Measurements from ENCODE around the gene MYLK.
"Not testable (repeated sequence)": the region's sequence is repeated elsewhere in the genome, so short reads cannot be mapped to it uniquely, and the experiment has no call there.

MYLK gene, protein sequence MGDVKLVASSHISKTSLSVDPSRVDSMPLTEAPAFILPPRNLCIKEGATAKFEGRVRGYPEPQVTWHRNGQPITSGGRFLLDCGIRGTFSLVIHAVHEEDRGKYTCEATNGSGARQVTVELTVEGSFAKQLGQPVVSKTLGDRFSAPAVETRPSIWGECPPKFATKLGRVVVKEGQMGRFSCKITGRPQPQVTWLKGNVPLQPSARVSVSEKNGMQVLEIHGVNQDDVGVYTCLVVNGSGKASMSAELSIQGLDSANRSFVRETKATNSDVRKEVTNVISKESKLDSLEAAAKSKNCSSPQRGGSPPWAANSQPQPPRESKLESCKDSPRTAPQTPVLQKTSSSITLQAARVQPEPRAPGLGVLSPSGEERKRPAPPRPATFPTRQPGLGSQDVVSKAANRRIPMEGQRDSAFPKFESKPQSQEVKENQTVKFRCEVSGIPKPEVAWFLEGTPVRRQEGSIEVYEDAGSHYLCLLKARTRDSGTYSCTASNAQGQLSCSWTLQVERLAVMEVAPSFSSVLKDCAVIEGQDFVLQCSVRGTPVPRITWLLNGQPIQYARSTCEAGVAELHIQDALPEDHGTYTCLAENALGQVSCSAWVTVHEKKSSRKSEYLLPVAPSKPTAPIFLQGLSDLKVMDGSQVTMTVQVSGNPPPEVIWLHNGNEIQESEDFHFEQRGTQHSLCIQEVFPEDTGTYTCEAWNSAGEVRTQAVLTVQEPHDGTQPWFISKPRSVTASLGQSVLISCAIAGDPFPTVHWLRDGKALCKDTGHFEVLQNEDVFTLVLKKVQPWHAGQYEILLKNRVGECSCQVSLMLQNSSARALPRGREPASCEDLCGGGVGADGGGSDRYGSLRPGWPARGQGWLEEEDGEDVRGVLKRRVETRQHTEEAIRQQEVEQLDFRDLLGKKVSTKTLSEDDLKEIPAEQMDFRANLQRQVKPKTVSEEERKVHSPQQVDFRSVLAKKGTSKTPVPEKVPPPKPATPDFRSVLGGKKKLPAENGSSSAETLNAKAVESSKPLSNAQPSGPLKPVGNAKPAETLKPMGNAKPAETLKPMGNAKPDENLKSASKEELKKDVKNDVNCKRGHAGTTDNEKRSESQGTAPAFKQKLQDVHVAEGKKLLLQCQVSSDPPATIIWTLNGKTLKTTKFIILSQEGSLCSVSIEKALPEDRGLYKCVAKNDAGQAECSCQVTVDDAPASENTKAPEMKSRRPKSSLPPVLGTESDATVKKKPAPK (N-terminal part only)

DNA sequence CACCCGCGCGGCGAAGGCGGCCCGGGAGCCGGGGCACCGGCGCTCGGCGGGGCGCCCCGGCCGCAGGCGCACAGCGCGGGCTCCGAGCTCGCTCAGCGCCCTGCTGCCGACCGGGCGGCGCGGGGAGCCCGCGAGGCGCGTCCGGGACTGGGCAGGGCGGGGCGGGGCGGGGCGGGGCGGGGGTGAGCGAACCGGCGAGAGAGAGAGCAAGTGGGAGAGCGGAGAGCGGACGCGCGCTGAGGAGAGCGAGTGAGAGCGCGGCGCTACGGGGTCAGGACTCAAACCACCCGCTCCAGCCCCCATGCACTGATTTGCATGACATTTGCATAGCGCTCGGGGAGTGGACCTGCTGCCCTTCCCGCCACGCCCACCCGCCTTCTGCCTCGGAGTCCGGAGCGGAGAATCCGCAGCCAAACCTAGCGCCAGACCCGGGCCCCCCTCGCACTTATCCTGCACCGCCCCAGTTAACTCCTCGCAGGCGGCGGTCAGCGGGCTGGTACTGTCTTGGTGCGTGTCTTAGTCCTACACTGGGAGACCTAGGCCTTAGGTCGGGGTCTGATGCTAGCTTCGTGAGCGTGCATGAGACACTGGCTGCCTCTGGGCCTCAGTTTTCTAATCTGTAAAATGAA is at the start of gene MYLK:
MYLK (minus strand) TSS at position 130 of the 629 bp plus-strand sequence. CDS start 90,491 bp downstream, outside the sequence.
- DNase-seq = peak; percentile 35

DNA sequence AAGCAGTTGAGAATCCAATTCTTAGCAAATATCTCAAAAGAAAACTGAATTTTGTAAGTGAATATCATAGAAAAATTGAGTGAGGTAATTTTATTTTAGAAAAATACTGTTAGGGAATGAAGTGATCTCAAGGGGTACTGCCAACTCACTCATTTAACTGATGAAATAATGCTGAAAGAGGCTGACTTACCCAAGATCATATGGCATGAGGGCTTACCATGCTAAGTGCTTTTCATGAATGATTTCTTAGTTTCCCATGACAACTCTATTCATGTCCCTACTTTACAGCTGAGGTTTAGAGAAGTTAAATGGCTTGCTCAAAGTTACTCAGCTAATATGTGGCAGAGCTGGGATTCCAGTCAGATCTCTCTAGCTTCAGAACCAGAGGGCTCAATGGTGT is 46.3 kb upstream of the MYLK start:
- no peak for DNase-seq

DNA sequence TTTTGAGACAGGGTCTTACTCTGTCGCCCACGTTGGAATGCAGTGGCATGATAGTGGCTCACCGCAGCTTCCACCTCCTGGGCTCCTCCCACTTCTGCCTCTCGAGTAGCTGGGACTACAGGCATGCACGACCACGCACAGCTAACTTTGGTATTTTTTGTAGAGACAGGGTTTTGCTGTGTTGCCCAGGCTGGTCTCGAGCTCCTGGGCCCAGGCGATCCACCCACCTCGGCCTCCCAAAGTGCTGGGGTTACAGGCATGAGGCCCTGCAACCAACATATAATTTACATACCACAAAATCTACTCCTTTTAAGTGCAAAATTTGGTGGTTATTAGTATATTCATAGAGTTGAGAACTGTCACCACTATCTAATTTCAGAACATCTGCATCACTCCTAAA is 45.2 kb upstream of the MYLK start:
- no peak for DNase-seq

DNA sequence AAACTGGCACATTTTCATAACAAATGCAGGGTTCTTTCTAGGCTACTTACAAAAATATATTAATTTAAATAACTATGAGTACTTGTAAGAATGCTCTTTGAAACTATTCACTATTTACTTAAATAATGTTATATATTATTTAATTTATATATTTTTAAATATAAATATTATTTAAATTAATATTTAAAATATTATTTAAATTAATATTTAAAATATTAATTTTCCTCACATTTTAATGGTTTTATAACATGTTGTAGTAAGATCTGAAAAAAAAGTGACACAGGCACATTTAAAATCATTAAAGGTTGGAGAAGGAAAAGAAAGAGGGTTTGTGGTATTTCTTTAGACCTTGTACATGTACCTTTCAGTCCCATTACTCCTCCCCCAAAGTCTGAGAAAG is 42.3 kb upstream of the MYLK start:
- no peak for DNase-seq

DNA sequence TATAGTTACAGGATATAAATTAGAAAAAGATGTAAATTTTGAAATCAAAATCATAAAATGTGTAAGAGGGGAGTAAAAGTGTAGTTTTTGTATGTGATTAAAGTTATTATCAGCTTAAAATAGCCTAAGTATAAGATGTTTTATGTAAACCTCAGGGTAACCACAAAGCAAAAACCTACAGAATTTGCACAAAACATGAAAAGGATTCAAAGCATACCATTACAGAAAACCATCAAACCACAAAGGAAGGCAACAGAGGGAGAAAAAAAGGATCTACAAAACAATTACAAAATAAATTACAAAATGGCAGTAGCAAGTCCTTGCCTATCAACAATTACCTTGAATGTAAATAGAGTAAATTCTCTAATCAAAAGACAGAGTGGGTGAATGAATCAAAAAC is 36.7 kb upstream of the MYLK start:
- DNase-seq = no peak

DNA sequence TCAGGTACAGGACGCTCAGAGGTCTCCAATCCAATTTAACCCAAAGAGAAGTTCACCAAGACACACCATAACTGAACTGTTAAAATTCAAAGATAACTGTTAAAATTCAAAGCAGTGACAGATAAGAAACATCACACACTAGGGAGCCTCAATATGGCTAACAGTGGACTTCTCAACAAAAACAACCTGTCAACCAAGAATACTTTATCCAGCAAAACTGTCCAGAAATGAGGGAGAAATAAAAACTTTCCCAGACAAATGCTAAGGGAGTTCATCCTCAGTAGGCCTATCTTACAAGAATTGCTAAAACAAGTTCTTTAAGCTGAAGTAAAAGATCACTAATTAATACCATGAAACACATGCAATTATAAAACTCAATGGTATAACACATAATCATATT is 36.3 kb upstream of the MYLK start:
- DNase-seq = no peak

DNA sequence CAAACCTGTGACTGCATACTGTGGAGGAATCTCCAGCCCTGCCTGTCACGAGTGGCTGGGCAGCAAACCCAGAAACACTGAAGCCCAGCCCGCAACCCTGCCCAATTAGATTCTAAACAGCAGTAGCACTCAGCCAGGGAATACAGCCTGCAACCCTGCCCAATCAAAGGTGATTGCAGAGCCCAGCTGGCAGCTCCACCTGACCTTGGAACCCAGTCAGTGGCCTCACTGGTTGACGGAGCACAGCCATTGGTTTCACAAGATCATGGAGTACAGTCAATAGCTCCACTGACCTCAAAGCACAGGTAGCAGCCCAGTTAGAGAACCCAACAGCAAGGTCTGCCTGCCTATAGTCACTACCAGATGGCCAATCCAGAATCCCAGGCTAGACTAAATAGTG is 35.2 kb upstream of the MYLK start:
- DNase-seq = no peak

DNA sequence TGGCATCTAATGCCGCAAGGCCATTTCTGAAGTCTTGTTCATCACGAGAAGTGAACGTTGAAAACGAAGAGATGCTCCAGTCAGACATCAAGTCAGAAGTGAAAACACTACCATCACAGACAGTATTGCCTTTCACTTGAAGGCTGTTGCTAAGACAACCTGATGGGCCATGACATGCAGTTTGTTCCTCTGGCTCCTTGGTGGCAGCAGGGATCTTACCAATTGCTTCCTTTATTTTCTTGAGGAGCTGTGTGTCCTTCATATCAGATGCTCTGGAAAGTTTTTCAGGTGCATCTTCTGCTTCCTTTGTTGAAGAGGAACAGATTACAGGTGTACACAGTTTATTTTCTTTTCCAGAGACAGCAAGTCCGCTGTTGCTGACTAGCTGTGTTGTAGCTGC is 30.7 kb upstream of the MYLK start:
- DNase-seq = no peak

DNA sequence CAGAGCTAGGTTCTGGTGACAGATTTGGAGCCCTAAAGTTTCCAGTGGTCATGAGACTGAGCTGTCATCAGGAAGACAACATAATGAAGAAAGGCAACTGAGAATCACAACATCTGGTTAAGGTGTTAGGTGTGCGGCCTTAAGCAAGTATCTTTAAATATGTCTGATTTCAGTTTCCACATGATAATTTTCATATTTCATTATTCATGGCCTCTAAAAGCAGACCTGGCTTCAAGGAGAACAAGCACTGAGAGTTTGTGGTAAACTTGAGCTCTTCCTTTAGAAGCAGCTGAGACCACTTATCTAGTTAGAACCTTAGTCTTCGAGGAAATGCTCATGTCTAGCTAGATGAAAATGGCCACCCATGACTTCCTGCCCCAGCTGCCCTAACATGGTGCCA is 25.7 kb upstream of the MYLK start:
- DNase-seq = no peak

DNA sequence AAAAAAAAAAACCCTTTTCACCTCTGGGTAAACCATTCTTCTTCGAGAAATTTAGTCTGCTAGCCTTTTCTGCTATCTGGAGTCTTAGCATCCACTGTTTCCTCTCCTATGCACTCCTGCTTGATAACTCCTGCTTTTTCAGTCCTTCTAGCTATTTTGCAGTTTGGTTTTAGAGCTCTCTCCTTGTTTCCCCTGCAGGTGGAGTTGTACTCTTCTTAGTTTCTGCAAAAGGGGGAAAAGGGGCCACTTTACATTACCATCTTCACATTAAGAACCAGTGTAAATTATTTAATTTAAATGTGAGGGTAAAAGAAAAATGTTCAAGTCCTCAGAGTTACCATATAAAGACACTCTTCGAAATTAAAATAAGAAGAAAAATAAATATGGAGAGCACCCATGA is 23.6 kb upstream of the MYLK start:
- no peak for DNase-seq

DNA sequence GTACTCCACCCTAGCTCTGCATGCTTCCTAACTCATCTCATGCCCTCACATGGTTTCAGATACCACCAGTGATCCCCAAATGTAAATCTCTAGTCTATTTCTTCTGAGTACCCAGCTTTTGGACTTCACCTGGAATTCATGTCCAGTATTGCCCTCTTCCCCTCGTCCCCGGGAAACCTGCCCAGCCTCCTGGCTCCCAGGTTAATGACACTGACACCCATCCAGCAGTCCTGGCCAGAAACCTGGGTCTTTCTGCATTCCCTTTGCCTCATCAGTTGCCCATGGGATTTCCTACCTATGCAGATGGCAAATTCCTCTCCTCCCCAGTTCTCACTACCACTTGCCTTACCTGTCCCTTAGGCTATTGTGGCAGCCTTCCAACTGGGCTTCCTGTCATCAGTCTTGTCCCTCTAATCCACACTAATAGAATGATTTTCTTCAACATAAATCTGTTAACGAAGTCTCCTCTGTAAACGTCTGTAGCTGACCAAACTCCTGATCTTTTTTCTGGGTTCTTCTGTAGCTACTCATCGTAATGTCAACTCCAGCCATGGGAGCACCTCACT is 15.3 kb upstream of the MYLK start:
- DNase-seq = no peak

DNA sequence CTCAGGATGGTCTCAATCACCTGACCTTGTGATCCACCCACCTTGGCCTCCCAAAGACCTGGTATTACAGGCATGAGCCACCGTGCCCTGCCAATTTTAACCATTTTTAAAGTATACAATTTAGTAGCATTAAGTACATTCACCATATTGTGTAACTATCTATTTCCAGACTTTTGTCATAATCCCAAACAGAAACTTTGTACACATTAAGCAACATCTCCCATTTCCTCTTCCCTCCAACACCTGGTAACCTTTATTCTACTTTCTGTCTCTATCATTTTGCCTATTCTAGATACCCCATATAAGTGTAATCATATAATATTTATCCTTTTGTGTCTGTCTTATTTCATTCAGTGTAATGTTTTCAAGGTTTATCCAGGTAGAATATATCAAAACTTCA is 8.9 kb upstream of the MYLK start:
- DNase-seq = no peak

DNA sequence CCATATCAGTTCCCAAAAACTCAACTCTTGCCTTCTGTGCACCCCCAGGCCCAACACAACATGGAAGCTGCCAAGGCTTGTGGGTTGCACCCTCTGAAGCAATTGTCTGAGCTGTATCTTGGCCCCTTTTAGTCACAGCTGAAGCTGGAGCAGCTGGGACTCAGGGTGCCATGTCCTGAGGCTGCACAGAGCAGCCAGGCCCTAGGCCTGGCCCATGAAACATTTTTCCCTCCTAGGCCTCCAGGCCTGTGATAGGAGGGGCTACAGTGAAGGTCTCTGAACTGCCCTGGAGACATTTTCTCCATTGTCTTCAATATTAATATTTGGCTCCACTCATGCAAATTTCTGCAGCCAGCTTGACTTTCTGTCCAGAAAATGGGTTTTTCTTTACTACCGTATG is 8.1 kb upstream of the MYLK start:
- no peak for DNase-seq

DNA sequence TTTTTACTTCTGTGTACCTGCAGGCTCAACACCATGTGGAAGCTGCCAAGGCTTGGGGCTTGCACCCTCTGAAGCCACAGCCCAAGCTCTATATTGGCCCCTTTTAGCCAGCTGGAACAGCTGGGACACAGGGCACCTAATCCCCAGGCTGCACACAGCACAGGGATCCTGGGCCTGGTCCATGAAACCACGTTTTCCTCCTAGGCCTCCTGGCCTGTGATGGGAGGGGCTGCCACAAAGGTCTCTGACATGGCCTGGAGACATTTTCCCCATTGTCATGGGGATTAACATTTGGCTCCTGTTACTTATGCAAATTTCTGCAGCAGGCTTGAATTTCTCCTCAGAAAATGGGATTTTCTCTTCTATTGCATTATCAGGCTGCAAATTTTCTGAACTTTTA is 6.9 kb upstream of the MYLK start:
- DNase-seq = not testable (repeated sequence)

DNA sequence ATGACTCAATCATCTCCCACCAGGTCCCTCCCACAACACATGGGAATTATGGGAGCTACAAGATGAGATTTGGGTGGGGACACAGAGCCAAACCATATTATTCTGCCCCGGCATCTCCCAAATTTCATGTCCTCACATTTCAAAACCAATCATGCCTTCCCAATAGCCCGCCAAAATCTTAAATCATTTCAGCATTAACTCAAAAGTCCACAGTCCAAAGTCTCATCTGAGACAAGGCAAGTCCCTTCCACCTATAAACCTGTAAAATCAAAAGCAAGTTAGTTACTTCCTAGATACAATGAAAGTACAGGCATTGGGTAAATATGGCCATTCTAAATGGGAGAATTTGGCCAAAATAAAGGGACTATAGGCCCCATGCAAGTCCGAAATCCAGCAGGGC is 6.0 kb upstream of the MYLK start:
- DNase-seq = not testable (repeated sequence)

DNA sequence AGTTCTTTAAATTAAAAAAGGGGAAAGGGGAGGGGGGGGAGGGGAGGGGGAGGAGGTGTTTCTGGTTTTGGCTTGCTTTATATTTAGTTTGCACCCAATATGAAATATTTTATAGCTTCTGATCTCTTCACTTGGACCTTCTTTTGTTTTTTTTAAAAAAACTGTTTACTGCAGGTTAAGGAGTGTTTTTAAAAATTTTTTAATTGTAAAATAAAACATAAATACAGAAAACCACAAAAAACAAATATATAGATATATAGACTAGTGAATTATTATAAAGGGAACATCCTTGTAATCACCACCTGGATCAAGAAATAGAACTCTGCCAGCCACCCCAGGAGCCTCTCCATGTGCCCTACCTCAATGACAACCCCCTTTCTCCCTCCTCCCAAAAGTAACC is 861 bp upstream of the MYLK start:
- DNase-seq = no peak

DNA sequence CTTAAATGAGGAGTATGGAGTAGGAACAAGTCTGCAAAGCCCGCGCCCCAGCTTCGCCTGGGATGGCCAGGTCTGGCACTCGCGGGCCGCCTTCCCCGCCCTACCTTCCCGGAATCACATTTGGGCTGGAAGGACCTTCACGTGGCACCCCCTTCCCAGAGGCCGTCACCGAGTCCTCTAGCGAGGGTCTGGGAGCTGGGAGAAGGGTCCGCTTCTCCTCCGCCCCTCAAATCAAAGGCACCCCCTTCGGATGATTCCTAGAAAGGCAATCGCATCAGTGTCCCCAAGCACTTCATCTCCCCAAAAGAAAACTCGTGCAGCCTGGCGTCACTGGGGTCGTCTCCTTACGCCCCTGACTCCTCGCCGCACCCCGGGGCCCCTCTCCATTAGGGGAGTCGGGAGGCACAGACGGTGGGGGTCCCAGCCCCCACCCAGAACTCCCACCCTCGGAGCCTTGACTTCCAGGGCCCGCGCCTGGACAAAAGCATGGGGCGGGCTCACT is 380 bp downstream of the MYLK start:
- no peak for DNase-seq

DNA sequence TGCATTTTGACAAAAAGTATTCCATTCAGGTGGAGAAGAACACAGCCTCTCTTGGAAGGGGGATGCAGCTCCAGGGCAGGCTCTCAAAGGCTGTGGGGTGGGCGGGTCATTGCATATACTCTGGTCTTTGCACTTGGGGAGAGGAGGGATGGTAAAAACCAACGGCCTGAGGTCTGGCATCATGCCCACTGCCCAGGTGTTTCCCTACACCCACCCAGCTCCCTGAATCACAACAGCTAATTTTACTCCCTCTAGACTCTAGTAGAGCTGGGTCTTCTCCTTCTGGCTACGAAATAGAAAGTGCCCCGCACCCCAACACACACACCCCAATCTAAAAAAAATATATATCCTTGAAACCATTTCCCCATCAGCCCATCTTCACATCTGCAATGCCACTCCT is 1.0 kb downstream of the MYLK start:
- DNase-seq = no peak

DNA sequence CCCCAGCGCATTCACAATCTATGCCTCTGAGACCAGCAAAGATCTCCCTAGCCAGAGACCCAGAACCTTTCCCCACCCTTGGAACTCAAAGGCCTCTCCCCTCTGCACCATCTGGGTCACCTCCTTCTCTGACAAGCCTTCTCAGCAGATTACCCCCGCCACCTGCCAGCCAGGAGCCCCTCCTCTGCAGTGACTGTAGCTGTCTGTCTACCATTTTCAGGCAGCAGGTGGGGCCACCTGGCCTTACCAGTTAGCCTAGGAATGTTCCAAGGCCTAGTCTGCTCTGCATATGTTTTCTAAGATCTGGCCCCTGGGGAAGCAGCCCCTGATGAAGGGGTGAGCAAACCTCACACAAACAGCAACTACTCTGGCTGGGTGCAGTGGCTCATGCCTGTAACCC is 2.4 kb downstream of the MYLK start:
- no peak for DNase-seq

DNA sequence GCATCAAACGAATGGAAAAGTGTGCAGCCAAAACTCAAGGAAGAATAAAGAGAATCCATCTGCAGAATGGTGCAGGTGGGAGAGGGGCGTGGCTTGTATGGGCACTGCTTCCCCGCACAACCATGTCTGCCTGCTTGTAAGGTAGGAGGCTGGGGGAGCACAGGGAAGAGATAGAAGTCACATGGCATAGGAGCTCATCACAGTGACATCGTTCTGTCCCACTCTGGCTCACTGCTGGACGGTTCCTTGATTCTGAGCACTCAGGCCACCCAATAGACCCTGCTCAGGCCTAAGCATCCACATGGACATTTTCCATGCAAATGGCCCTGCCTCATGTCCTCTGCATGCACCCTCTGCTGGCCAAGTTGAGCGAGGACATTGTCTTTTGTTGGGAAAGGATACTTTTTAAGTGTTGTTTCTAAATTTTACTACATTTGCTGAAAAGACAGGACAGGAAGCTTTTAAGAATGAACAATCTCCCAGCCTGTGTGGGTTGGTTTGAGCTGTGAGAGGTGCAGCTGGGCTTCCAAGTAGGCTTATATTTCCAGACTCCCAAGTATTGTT is 3.1 kb downstream of the MYLK start:
- no peak for DNase-seq

DNA sequence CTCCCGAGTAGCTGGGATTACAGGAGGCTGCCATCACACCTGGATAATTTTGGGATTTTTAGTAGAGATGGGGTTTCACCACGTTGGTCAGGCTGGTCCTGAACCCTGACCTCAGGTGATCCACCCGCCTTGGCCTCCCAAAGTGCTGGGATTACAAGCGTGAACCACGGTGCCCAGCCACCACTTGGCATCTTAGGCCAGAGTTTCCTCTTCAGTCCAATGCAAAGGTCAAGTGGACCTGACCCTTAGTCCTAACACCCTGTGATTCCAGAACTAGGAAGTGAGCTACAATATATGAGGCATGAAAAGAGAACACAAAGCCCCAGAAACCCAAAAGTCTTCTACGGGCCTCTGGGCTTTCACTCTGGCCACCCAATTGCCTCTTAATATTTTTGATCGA is 5.3 kb downstream of the MYLK start:
- no peak for DNase-seq

DNA sequence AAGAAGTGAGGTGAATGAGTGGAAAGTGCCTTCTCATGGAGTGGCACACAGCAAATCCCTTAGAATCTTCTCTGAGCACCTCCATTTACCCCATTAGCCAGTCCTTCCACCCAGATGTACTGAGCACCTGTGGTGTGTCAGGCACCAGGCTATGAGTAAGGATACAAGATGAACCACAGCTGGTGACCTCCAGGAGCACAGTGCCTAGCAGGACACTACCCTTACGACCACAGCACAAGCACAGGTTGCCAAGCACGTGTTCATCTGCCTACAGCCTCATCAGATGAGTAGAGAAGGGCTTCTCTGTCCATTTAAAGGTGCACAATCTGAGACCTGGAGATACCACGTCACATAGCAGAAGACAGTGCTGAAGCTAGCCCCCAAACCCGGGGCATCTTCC is 6.2 kb downstream of the MYLK start:
- DNase-seq = no peak

Measured in NCI-H1417 treated with DMSO at 0.1 percent for 48 hours (cell line).